WTC11 (cell line): ENCODE results near the gene DEPDC4.

Source experiments
- ATF3 ChIP-seq: sonication (generic); formaldehyde crosslinking; conservative IDR thresholded peaks from 2 replicates; pipeline ENCODE4 v1.8.1; 2022; ENCODE audit warnings: mild to moderate bottlenecking, missing genetic modification reagents
- CREB1 ChIP-seq: sonication (generic); formaldehyde crosslinking; IDR thresholded peaks from 2 replicates; pipeline ENCODE4 v1.8.0; 2023; ENCODE audit warnings: mild to moderate bottlenecking, missing genetic modification reagents
- CTCF ChIP-seq: fragments of 200-600 bp; IDR thresholded peaks from 2 replicates; pipeline ENCODE4 v1.8.0; 2022; ENCODE audit warnings: antibody characterized with exemption
- ELF4 ChIP-seq: sonication (generic); formaldehyde crosslinking; IDR thresholded peaks from 2 replicates; pipeline ENCODE4 v1.8.1; 2022; ENCODE audit warnings: low read depth, mild to moderate bottlenecking, moderate library complexity, missing genetic modification reagents
- HMGXB4 ChIP-seq: sonication (generic); formaldehyde crosslinking; IDR thresholded peaks from 2 replicates; pipeline ENCODE4 v1.8.1; 2023; ENCODE audit warnings: mild to moderate bottlenecking, moderate library complexity, missing genetic modification reagents
- JUN ChIP-seq: sonication (generic); formaldehyde crosslinking; IDR thresholded peaks from 2 replicates; pipeline ENCODE4 v1.8.0; 2023; ENCODE audit warnings: mild to moderate bottlenecking, missing genetic modification reagents
- MAX ChIP-seq: sonication (generic); formaldehyde crosslinking; IDR thresholded peaks from 2 replicates; pipeline ENCODE4 v1.8.0; 2022; ENCODE audit warnings: mild to moderate bottlenecking, missing genetic modification reagents
- NFATC4 ChIP-seq: fragments of 250-450 bp; sonication (Bioruptor Pico); IDR thresholded peaks from 2 replicates; pipeline ENCODE4 v1.9.0; 2021; ENCODE audit warnings: mild to moderate bottlenecking
- NFYB ChIP-seq: sonication (generic); formaldehyde crosslinking; conservative IDR thresholded peaks from 2 replicates; pipeline ENCODE4 v1.8.0; 2022; ENCODE audit warnings: low read depth, missing genetic modification reagents
- RORB ChIP-seq: fragments of 250-450 bp; sonication (Bioruptor Pico); IDR thresholded peaks from 2 replicates; pipeline ENCODE4 v1.9.0; 2021; ENCODE audit warnings: mild to moderate bottlenecking
- SP1 ChIP-seq: sonication (generic); formaldehyde crosslinking; conservative IDR thresholded peaks from 2 replicates; pipeline ENCODE4 v1.8.1; 2022; ENCODE audit warnings: missing genetic modification reagents
- TEAD4 ChIP-seq: sonication (generic); formaldehyde crosslinking; IDR thresholded peaks from 2 replicates; pipeline ENCODE4 v1.8.0; 2022; ENCODE audit warnings: mild to moderate bottlenecking, missing genetic modification reagents
- ZNF532 ChIP-seq: fragments of 250-450 bp; sonication (Bioruptor Pico); IDR thresholded peaks from 2 replicates; pipeline ENCODE4 v1.9.0; 2021; ENCODE audit warnings: mild to moderate bottlenecking, borderline replicate concordance

- TF ChIP-seq CTCF (no peak), MAX (CRISPR knock-in tag) (no peak), SP1 (CRISPR knock-in tag) (no peak), TEAD4 (CRISPR knock-in tag) (no peak), ELF4 (no peak), ATF3 (CRISPR knock-in tag) (no peak), HMGXB4 (CRISPR knock-in tag) (no peak), NFATC4 (CRISPR knock-in tag) (no peak), CREB1 (no peak), RORB (CRISPR knock-in tag) (no peak), JUN (CRISPR knock-in tag) (no peak), ZNF532 (CRISPR knock-in tag) (no peak), NFYB (CRISPR knock-in tag) (no peak)
These were observed 8.8 kb downstream of the DEPDC4 start for GRCh38 chr12:100258127-100258526.
